Measurements from ENCODE around the gene KIF6.

The KIF6 gene

GRCh38 chr6:39430871-39431523, 294.2 kb downstream of the KIF6 start:
- no peak for DNase-seq (ENCODE audit: low read depth)
- TF ChIP-seq, protein P1, sequence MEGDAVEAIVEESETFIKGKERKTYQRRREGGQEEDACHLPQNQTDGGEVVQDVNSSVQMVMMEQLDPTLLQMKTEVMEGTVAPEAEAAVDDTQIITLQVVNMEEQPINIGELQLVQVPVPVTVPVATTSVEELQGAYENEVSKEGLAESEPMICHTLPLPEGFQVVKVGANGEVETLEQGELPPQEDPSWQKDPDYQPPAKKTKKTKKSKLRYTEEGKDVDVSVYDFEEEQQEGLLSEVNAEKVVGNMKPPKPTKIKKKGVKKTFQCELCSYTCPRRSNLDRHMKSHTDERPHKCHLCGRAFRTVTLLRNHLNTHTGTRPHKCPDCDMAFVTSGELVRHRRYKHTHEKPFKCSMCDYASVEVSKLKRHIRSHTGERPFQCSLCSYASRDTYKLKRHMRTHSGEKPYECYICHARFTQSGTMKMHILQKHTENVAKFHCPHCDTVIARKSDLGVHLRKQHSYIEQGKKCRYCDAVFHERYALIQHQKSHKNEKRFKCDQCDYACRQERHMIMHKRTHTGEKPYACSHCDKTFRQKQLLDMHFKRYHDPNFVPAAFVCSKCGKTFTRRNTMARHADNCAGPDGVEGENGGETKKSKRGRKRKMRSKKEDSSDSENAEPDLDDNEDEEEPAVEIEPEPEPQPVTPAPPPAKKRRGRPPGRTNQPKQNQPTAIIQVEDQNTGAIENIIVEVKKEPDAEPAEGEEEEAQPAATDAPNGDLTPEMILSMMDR (IDR thresholded peaks at IDR 0.05; ENCODE audit: low read length, missing control alignments): no peak
- H3K4me3 ChIP-seq (replicated peaks; ENCODE audit: low read depth, low read length): no peak overlapping the region

GRCh38 chr6:39430446-39430845, 294.8 kb downstream of the KIF6 start:
- DNase-seq (ENCODE audit: low read depth): no peak
- H3K4me3 ChIP-seq (replicated peaks; ENCODE audit: low read depth, low read length): no peak overlapping the region
- TF ChIP-seq, protein P1 (IDR thresholded peaks at IDR 0.05; ENCODE audit: low read length, missing control alignments): no peak

GRCh38 chr6:39428816-39429215, 296.4 kb downstream of the KIF6 start:
- no peak overlapping the region for H3K4me3 ChIP-seq (replicated peaks; ENCODE audit: low read depth, low read length)
- DNase-seq (ENCODE audit: low read depth): no peak
- TF ChIP-seq, protein P1 (IDR thresholded peaks at IDR 0.05; ENCODE audit: low read length, missing control alignments): no peak

- DNase-seq (ENCODE audit: low read depth): no peak
- TF ChIP-seq, protein P1 (IDR thresholded peaks at IDR 0.05; ENCODE audit: low read length, missing control alignments): no peak
- H3K4me3 ChIP-seq (replicated peaks; ENCODE audit: low read depth, low read length): no peak overlapping the region
These were observed 297.1 kb downstream of the KIF6 start for GRCh38 chr6:39428152-39428551.

DNA sequence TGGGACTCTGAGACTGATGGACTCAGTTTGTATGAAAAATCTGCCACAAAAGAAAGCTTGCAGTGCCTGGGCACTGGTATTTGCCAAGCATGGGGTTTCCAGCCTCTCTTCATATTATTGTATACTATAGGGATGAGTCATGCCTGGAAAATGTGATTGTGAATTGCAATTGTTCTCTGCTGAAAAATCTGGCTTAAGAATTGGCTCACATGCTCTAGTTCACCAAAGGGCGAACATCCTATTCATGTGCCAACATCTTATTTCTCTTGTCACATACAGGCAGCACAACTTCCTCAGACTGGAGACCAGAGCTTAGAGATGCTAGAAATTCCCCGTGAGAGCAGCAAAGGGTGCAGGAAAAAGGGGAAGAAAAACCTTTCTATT, 299.1 kb downstream of the KIF6 start:
- TF ChIP-seq, protein P1 (IDR thresholded peaks at IDR 0.05; ENCODE audit: low read length, missing control alignments): no peak

DNA sequence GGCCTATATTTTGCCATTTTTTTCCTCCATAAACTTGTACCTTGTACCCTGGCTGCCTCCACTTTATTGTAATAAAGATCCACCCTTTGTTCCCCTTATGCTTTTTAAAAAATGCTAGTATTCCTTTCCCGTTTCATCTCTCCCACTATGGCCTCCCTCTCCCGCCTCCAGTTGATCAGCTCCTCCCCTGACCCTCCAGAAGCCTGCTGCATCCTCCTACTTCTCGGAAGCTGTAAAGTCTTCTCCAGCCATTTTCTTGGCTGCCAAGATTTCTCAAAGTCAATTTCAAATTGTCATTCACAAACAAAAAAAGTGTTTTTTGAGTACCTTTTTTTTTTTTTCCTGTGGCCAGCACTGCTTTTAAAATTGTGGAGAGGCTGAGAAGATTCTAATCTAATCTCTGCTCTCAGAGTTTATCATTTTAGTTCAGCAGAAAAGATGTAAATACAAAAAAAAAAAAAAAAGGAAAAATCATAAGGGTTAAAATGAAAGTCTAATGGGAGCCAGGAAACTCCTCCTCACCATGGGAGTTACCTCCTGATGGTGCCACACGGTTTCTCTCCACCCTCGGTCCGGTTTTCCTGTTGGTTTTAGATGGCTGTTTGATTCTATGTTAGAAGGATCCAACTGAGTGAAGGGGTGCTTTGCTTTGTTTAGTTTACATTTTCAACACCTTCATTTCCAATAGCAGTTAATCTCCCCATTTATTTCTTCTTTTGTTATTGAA, 299.7 kb downstream of the KIF6 start:
- peak overlapping the region; percentile 32 for H3K4me3 ChIP-seq (replicated peaks; ENCODE audit: low read depth, low read length)
- DNase-seq (ENCODE audit: low read depth): peak; percentile 50
- TF ChIP-seq, protein P1 (IDR thresholded peaks at IDR 0.05; ENCODE audit: low read length, missing control alignments): no peak

More for the DNA sequence above, 299.1 kb downstream of the KIF6 start:
- H3K4me3 ChIP-seq (replicated peaks; ENCODE audit: low read depth, low read length): peak overlapping the region; percentile 32
- peak; percentile 95 for DNase-seq (ENCODE audit: low read depth)

All from fibroblast of pulmonary artery (primary cell).